ENCODE results near the gene LRRC31.

Gene LRRC31

GRCh38 chr3:169869484-169870220, at the start of gene LRRC31:
Gene LRRC31, minus strand, starts transcription at chr3:169869935. Its CDS starts 128 bp downstream, at chr3:169869807.
- H3K9ac ChIP-seq (ENCODE audit: low read depth, low read length), result no peak within 1 kb of the TSS
- no peaks in the 10 kb centered on the region; the same call in 1 of the 2 replicates for H3K27me3 ChIP-seq (ENCODE audit: control insufficient read depth, insufficient read depth, low read length)
- H3K4me1 ChIP-seq (ENCODE audit: control insufficient read depth, insufficient read depth, low read length), result peaks cover 8% of the 10 kb centered on the region; the same call in 1 of the 2 replicates
- H3K36me3 ChIP-seq (ENCODE audit: control insufficient read depth, insufficient read depth, low read length), result no peaks in the 10 kb centered on the region
- no peak within 1 kb of the TSS for H3K27ac ChIP-seq (ENCODE audit: low read depth, low read length)
- H3K4me3 ChIP-seq (ENCODE audit: low read depth, low read length), result no peak within 1 kb of the TSS
- H3K9me3 ChIP-seq (ENCODE audit: control insufficient read depth, insufficient read depth, low read length), result no peaks in the 10 kb centered on the region

- Histone ChIP-seq H3K9ac (ENCODE audit: low read depth, low read length) (no peak overlapping the region), H3K9me3 (ENCODE audit: control insufficient read depth, insufficient read depth, low read length) (no peaks in the 10 kb centered on the region), H3K27me3 (ENCODE audit: control insufficient read depth, insufficient read depth, low read length) (no peaks in the 10 kb centered on the region), H3K27ac (ENCODE audit: low read depth, low read length) (no peak overlapping the region), H3K36me3 (ENCODE audit: control insufficient read depth, insufficient read depth, low read length) (no peaks in the 10 kb centered on the region), H3K4me1 (ENCODE audit: control insufficient read depth, insufficient read depth, low read length) (no peaks in the 10 kb centered on the region), H3K4me3 (ENCODE audit: low read depth, low read length) (no peak overlapping the region)
These were observed 44.6 kb upstream of the LRRC31 start for GRCh38 chr3:169914321-169914720.

- Histone ChIP-seq H3K4me3 (ENCODE audit: low read depth, low read length) (no peak overlapping the region), H3K27ac (ENCODE audit: low read depth, low read length) (no peak overlapping the region), H3K9me3 (ENCODE audit: control insufficient read depth, insufficient read depth, low read length) (no peaks in the 10 kb centered on the region), H3K27me3 (ENCODE audit: control insufficient read depth, insufficient read depth, low read length) (no peaks in the 10 kb centered on the region), H3K4me1 (ENCODE audit: control insufficient read depth, insufficient read depth, low read length) (no peaks in the 10 kb centered on the region), H3K36me3 (ENCODE audit: control insufficient read depth, insufficient read depth, low read length) (no peaks in the 10 kb centered on the region), H3K9ac (ENCODE audit: low read depth, low read length) (no peak overlapping the region)
These were observed 43.6 kb upstream of the LRRC31 start for GRCh38 chr3:169913323-169913722.

GRCh38 chr3:169911272-169911671, 41.5 kb upstream of the LRRC31 start, which contains the start of gene SAMD7:
Gene SAMD7, plus strand, starts transcription at chr3:169911572. Its CDS starts 7,927 bp downstream, at chr3:169919499.
- Histone ChIP-seq H3K27ac (ENCODE audit: low read depth, low read length) (no peak within 1 kb of the TSS), H3K36me3 (ENCODE audit: control insufficient read depth, insufficient read depth, low read length) (no peaks in the 10 kb centered on the region), H3K9ac (ENCODE audit: low read depth, low read length) (no peak within 1 kb of the TSS), H3K4me3 (ENCODE audit: low read depth, low read length) (no peak within 1 kb of the TSS), H3K4me1 (ENCODE audit: control insufficient read depth, insufficient read depth, low read length) (peaks cover 11% of the 10 kb centered on the region), H3K27me3 (ENCODE audit: control insufficient read depth, insufficient read depth, low read length) (no peaks in the 10 kb centered on the region), H3K9me3 (ENCODE audit: control insufficient read depth, insufficient read depth, low read length) (no peaks in the 10 kb centered on the region)

- H3K9me3 ChIP-seq (ENCODE audit: control insufficient read depth, insufficient read depth, low read length), result no peaks in the 10 kb centered on the region; the same call in 1 of the 2 replicates
These were observed 38.2 kb upstream of the LRRC31 start for GRCh38 chr3:169907944-169908343.

GRCh38 chr3:169907476-169907875, 37.7 kb upstream of the LRRC31 start:
- Histone ChIP-seq H3K36me3 (ENCODE audit: control insufficient read depth, insufficient read depth, low read length) (no peaks in the 10 kb centered on the region), H3K4me3 (ENCODE audit: low read depth, low read length) (no peak overlapping the region), H3K27me3 (ENCODE audit: control insufficient read depth, insufficient read depth, low read length) (no peaks in the 10 kb centered on the region), H3K4me1 (ENCODE audit: control insufficient read depth, insufficient read depth, low read length) (peaks cover 13% of the 10 kb centered on the region), H3K9ac (ENCODE audit: low read depth, low read length) (no peak overlapping the region), H3K27ac (ENCODE audit: low read depth, low read length) (no peak overlapping the region), H3K9me3 (ENCODE audit: control insufficient read depth, insufficient read depth, low read length) (no peaks in the 10 kb centered on the region; the same call in 1 of the 2 replicates)

More at GRCh38 chr3:169907944-169908343, 38.2 kb upstream of the LRRC31 start:
- no peak overlapping the region for H3K9ac ChIP-seq (ENCODE audit: low read depth, low read length)
- no peaks in the 10 kb centered on the region for H3K36me3 ChIP-seq (ENCODE audit: control insufficient read depth, insufficient read depth, low read length)
- H3K4me3 ChIP-seq (ENCODE audit: low read depth, low read length), result no peak overlapping the region
- no peaks in the 10 kb centered on the region for H3K27me3 ChIP-seq (ENCODE audit: control insufficient read depth, insufficient read depth, low read length)
- peaks cover 13% of the 10 kb centered on the region for H3K4me1 ChIP-seq (ENCODE audit: control insufficient read depth, insufficient read depth, low read length)
- H3K27ac ChIP-seq (ENCODE audit: low read depth, low read length), result no peak overlapping the region

GRCh38 chr3:169905404-169905803, 35.7 kb upstream of the LRRC31 start:
- H3K4me3 ChIP-seq (ENCODE audit: low read depth, low read length), result no peak overlapping the region
- no peaks in the 10 kb centered on the region for H3K27me3 ChIP-seq (ENCODE audit: control insufficient read depth, insufficient read depth, low read length)
- H3K9me3 ChIP-seq (ENCODE audit: control insufficient read depth, insufficient read depth, low read length), result peaks cover 11% of the 10 kb centered on the region
- no peaks in the 10 kb centered on the region for H3K36me3 ChIP-seq (ENCODE audit: control insufficient read depth, insufficient read depth, low read length)
- peaks cover 13% of the 10 kb centered on the region for H3K4me1 ChIP-seq (ENCODE audit: control insufficient read depth, insufficient read depth, low read length)
- no peak overlapping the region for H3K27ac ChIP-seq (ENCODE audit: low read depth, low read length)
- no peak overlapping the region for H3K9ac ChIP-seq (ENCODE audit: low read depth, low read length)

- H3K27me3 ChIP-seq (ENCODE audit: control insufficient read depth, insufficient read depth, low read length), result no peaks in the 10 kb centered on the region
- H3K4me3 ChIP-seq (ENCODE audit: low read depth, low read length), result no peak overlapping the region
- no peak overlapping the region for H3K27ac ChIP-seq (ENCODE audit: low read depth, low read length)
- peaks cover 11% of the 10 kb centered on the region for H3K9me3 ChIP-seq (ENCODE audit: control insufficient read depth, insufficient read depth, low read length)
- peaks cover 4% of the 10 kb centered on the region; the same call in 1 of the 2 replicates for H3K4me1 ChIP-seq (ENCODE audit: control insufficient read depth, insufficient read depth, low read length)
- H3K36me3 ChIP-seq (ENCODE audit: control insufficient read depth, insufficient read depth, low read length), result no peaks in the 10 kb centered on the region
- no peak overlapping the region for H3K9ac ChIP-seq (ENCODE audit: low read depth, low read length)
These were observed 31.7 kb upstream of the LRRC31 start for GRCh38 chr3:169901453-169901852.

- no peak overlapping the region for H3K27ac ChIP-seq (ENCODE audit: low read depth, low read length)
- no peaks in the 10 kb centered on the region for H3K36me3 ChIP-seq (ENCODE audit: control insufficient read depth, insufficient read depth, low read length)
- peaks cover 11% of the 10 kb centered on the region for H3K9me3 ChIP-seq (ENCODE audit: control insufficient read depth, insufficient read depth, low read length)
- no peak overlapping the region for H3K9ac ChIP-seq (ENCODE audit: low read depth, low read length)
- H3K27me3 ChIP-seq (ENCODE audit: control insufficient read depth, insufficient read depth, low read length), result no peaks in the 10 kb centered on the region
- H3K4me3 ChIP-seq (ENCODE audit: low read depth, low read length), result no peak overlapping the region
- H3K4me1 ChIP-seq (ENCODE audit: control insufficient read depth, insufficient read depth, low read length), result no peaks in the 10 kb centered on the region
These were observed 27.5 kb upstream of the LRRC31 start for GRCh38 chr3:169897284-169897683.

- Histone ChIP-seq H3K27me3 (ENCODE audit: control insufficient read depth, insufficient read depth, low read length) (no peaks in the 10 kb centered on the region), H3K9ac (ENCODE audit: low read depth, low read length) (no peak overlapping the region), H3K36me3 (ENCODE audit: control insufficient read depth, insufficient read depth, low read length) (no peaks in the 10 kb centered on the region), H3K9me3 (ENCODE audit: control insufficient read depth, insufficient read depth, low read length) (no peaks in the 10 kb centered on the region), H3K4me3 (ENCODE audit: low read depth, low read length) (no peak overlapping the region), H3K27ac (ENCODE audit: low read depth, low read length) (no peak overlapping the region), H3K4me1 (ENCODE audit: control insufficient read depth, insufficient read depth, low read length) (no peaks in the 10 kb centered on the region)
These were observed 25.3 kb upstream of the LRRC31 start for GRCh38 chr3:169895072-169895471.

GRCh38 chr3:169894110-169894509, 24.4 kb upstream of the LRRC31 start:
- Histone ChIP-seq H3K27me3 (ENCODE audit: control insufficient read depth, insufficient read depth, low read length) (no peaks in the 10 kb centered on the region), H3K9ac (ENCODE audit: low read depth, low read length) (no peak overlapping the region), H3K36me3 (ENCODE audit: control insufficient read depth, insufficient read depth, low read length) (no peaks in the 10 kb centered on the region), H3K4me3 (ENCODE audit: low read depth, low read length) (no peak overlapping the region), H3K9me3 (ENCODE audit: control insufficient read depth, insufficient read depth, low read length) (no peaks in the 10 kb centered on the region), H3K27ac (ENCODE audit: low read depth, low read length) (no peak overlapping the region), H3K4me1 (ENCODE audit: control insufficient read depth, insufficient read depth, low read length) (no peaks in the 10 kb centered on the region)

Data from HUES48 (cell line).